GM12878 (cell line): ENCODE results near the gene PAIP2. TPM values are rescaled to one million over a fixed set of nuclear protein-coding genes. Genes with fewer than 3 reads are reported as not detected.

Experiments
- ATAC-seq: fragments of 200-7000 bp; cut with Tn5 transposase; 3 replicates; pipeline ENCODE4 v1.9.1; 2020; ENCODE audit warnings: mild to moderate bottlenecking, moderate library complexity
- BruUV-seq: library from RNA; stranded (reverse); fragments of 400-500 nt; replicated peaks from 2 replicates; lab custom pipeline; 2021; lab: Mats Ljungman, UMichigan
- CTCF ChIA-PET: fragments of 300-600 bp; sonication (Branson Sonifier 250); formaldehyde crosslinking; extraction: SDS; loops from one replicate; lab custom pipeline; 2021; ENCODE audit warnings: inconsistent platforms; lab: Yijun Ruan, JAX
- POLR2A ChIA-PET: fragments of 350-600 bp; formaldehyde crosslinking; extraction: SDS; loops from one replicate; lab custom pipeline; 2021; ENCODE audit warnings: inconsistent platforms; lab: Charles Lee
- RAD21 ChIA-PET: fragments of 300-600 bp; sonication (Branson Sonifier 250); formaldehyde crosslinking; loops from one replicate; lab custom pipeline; 2023; ENCODE audit warnings: antibody characterized with exemption; ENCODE audit not compliant: unreplicated experiment; lab: Charles Lee
- SMC1A ChIA-PET: fragments of 300-600 bp; sonication (Branson Sonifier 250); formaldehyde crosslinking; loops from one replicate; lab custom pipeline; 2023; ENCODE audit not compliant: unreplicated experiment, uncharacterized antibody; lab: Charles Lee
- DNase-seq: peaks from one replicate; pipeline ENCODE4 v3.0.0-alpha.2; 2011; ENCODE audit warnings: low read depth, low spot score
- FAIRE-seq: peaks from 3 replicates; lab custom pipeline; 2011; peaks lifted over from hg19 to GRCh38; lab: Jason Lieb, UNC
- H2AFZ ChIP-seq: 2 replicates; pipeline ENCODE4 v1.6.0; 2011; ENCODE audit warnings: low read depth, low read length, control low read depth; ENCODE audit not compliant: control insufficient read depth
- H3K27ac ChIP-seq: 2 replicates; pipeline ENCODE4 v1.5.1; 2011; ENCODE audit warnings: control low read depth; ENCODE audit not compliant: control insufficient read depth, insufficient read depth
- H3K27me3 ChIP-seq, 2 experiments: replicated peaks in 1 of 2; 2 replicates each; pipeline versions ENCODE4 v1.6.0 to v1.6.1; 2011; ENCODE audit warnings: low read length in 1 of 2; ENCODE audit not compliant: control insufficient read depth in 2 of 2, insufficient read depth in 2 of 2
- H3K36me3 ChIP-seq, 2 experiments: 2 replicates each; pipeline ENCODE4 v1.5.1; 2011; ENCODE audit warnings: low read length in 1 of 2; ENCODE audit not compliant: control insufficient read depth in 2 of 2, insufficient read depth in 2 of 2
- H3K4me1 ChIP-seq: 2 replicates; pipeline ENCODE4 v1.6.1; 2011; ENCODE audit warnings: mild to moderate bottlenecking, low read length, moderate library complexity, mixed read lengths; ENCODE audit not compliant: control insufficient read depth, insufficient read depth
- H3K4me2 ChIP-seq: 2 replicates; pipeline ENCODE4 v1.6.0; 2011; ENCODE audit warnings: control low read depth; ENCODE audit not compliant: control insufficient read depth, insufficient read depth
- H3K4me3 ChIP-seq: fragments of 200-600 bp; sonication (generic); 2 replicates; pipeline ENCODE4 v1.5.1; 2016
- H3K79me2 ChIP-seq: 2 replicates; pipeline ENCODE4 v1.6.0; 2011; ENCODE audit warnings: low read length; ENCODE audit not compliant: control insufficient read depth, insufficient read depth
- H3K9ac ChIP-seq: 2 replicates; pipeline ENCODE4 v1.8.0; 2011; ENCODE audit warnings: low read length, control low read depth, mixed read lengths; ENCODE audit not compliant: control insufficient read depth, insufficient read depth
- H3K9me3 ChIP-seq: replicated peaks from 3 replicates; pipeline ENCODE4 v1.5.1; 2011; ENCODE audit warnings: mild to moderate bottlenecking, low read length; ENCODE audit not compliant: control insufficient read depth, insufficient read depth
- H4K20me1 ChIP-seq: 2 replicates; pipeline ENCODE4 v1.6.0; 2011; ENCODE audit not compliant: control insufficient read depth, insufficient read depth
- BHLHE40 ChIP-seq, 2 experiments: fragments of 450-650 bp in 1 of 2; IDR thresholded peaks; 2 replicates each; pipeline ENCODE4 v1.6.1; 2011 to 2017; ENCODE audit warnings: low read depth in 2 of 2, borderline replicate concordance in 1 of 2, improper control_type of control experiment in 1 of 2, low read length in 1 of 2, mild to moderate bottlenecking in 1 of 2
- CTCF ChIP-seq, 3 experiments: IDR thresholded peaks in 2 of 3; conservative IDR thresholded peaks in 1 of 3; 2 replicates each; pipeline ENCODE4 v1.5.1; 2011; ENCODE audit warnings: low read depth in 3 of 3, low read length in 3 of 3, mild to moderate bottlenecking in 3 of 3, control low read depth in 2 of 3, moderate library complexity in 2 of 3, inconsistent platforms in 1 of 3, mixed read lengths in 1 of 3; ENCODE audit not compliant: control insufficient read depth in 2 of 3, insufficient read depth in 1 of 3; ENCODE audit errors: extremely low read depth in 1 of 3
- DPF2 ChIP-seq: fragments of 450-650 bp; IDR thresholded peaks from 2 replicates; pipeline ENCODE4 v1.6.1; 2017; ENCODE audit warnings: mild to moderate bottlenecking
- GATAD2B ChIP-seq: fragments of 450-650 bp; conservative IDR thresholded peaks from 2 replicates; pipeline ENCODE4 v1.6.1; 2017; ENCODE audit warnings: low read depth, mild to moderate bottlenecking, moderate library complexity
- IKZF1 ChIP-seq: fragments of 450-650 bp; conservative IDR thresholded peaks from 2 replicates; pipeline ENCODE4 v1.6.1; 2017; ENCODE audit warnings: antibody characterized with exemption, mild to moderate bottlenecking
- IKZF2 ChIP-seq, 2 experiments: fragments of 450-650 bp; IDR thresholded peaks; 2 replicates each; pipeline ENCODE4 v1.6.1; 2017; ENCODE audit warnings: mild to moderate bottlenecking in 2 of 2, moderate library complexity in 2 of 2
- IRF4 ChIP-seq: IDR thresholded peaks from 2 replicates; pipeline ENCODE4 v1.6.1; 2011; ENCODE audit warnings: low read depth, low read length
- JUNB ChIP-seq: IDR thresholded peaks from 2 replicates; pipeline ENCODE4 v1.6.1; 2016; ENCODE audit warnings: antibody characterized with exemption, mild to moderate bottlenecking
- JUND ChIP-seq: IDR thresholded peaks from 2 replicates; pipeline ENCODE4 v1.6.1; 2012; ENCODE audit warnings: low read depth, mild to moderate bottlenecking, low read length, improper control_type of control experiment, moderate library complexity
- LARP7 ChIP-seq: fragments of 450-650 bp; IDR thresholded peaks from 2 replicates; pipeline ENCODE4 v1.6.1; 2017; ENCODE audit warnings: mild to moderate bottlenecking
- NBN ChIP-seq: fragments of 450-650 bp; IDR thresholded peaks from 2 replicates; pipeline ENCODE4 v1.6.1; 2016
- NFYB ChIP-seq: IDR thresholded peaks from 2 replicates; pipeline ENCODE4 v1.6.1; 2011; ENCODE audit warnings: low read depth, mild to moderate bottlenecking, low read length, improper control_type of control experiment, moderate library complexity; ENCODE audit not compliant: insufficient read depth
- NR2C1 ChIP-seq: fragments of 450-650 bp; IDR thresholded peaks from 2 replicates; pipeline ENCODE4 v1.6.1; 2017; ENCODE audit warnings: antibody characterized with exemption, mild to moderate bottlenecking, moderate library complexity
- NR2C2 ChIP-seq: IDR thresholded peaks from 2 replicates; pipeline ENCODE4 v1.6.1; 2011; ENCODE audit warnings: borderline replicate concordance, low read depth; ENCODE audit not compliant: control insufficient read depth, insufficient read length
- NR2F1 ChIP-seq: fragments of 450-650 bp; conservative IDR thresholded peaks from 2 replicates; pipeline ENCODE4 v1.6.1; 2017; ENCODE audit warnings: mild to moderate bottlenecking
- PKNOX1 ChIP-seq: fragments of 450-650 bp; IDR thresholded peaks from 2 replicates; pipeline ENCODE4 v1.6.1; 2016; ENCODE audit warnings: mild to moderate bottlenecking
- POLR2AphosphoS2 ChIP-seq: IDR thresholded peaks from 2 replicates; pipeline ENCODE4 v1.6.1; 2011; ENCODE audit warnings: low read depth, mild to moderate bottlenecking, low read length, improper control_type of control experiment, moderate library complexity
- SMC3 ChIP-seq: IDR thresholded peaks from 2 replicates; pipeline ENCODE4 v1.6.1; 2011; ENCODE audit warnings: low read length, improper control_type of control experiment, borderline replicate concordance
- TAF1 ChIP-seq: IDR thresholded peaks from 2 replicates; pipeline ENCODE4 v1.6.1; 2011; ENCODE audit warnings: mild to moderate bottlenecking, low read depth, low read length, borderline replicate concordance
- TCF12 ChIP-seq: IDR thresholded peaks from 2 replicates; pipeline ENCODE4 v1.6.1; 2011; ENCODE audit warnings: low read depth, mild to moderate bottlenecking, low read length
- TCF3 ChIP-seq: IDR thresholded peaks from 2 replicates; pipeline ENCODE4 v1.6.1; 2012; ENCODE audit warnings: low read depth, mild to moderate bottlenecking, low read length, borderline replicate concordance; ENCODE audit not compliant: insufficient read depth
- WGBS: methylation state at CpG from one replicate; pipeline ENCODE4 v1.1.6; 2016; ENCODE audit warnings: low lambda C conversion rate; ENCODE audit not compliant: insufficient replicate concordance, insufficient coverage; ENCODE audit errors: missing lambda C conversion rate; 5-methylcytosine and 5-hydroxymethylcytosine counted together
- in situ Hi-C: fragments of 300-500 bp; cut with MboI; formaldehyde crosslinking; loops from 9 replicates; pipeline ENCODE4 v1.14.3; 2018; ENCODE audit warnings: mixed read lengths
- intact Hi-C: fragments of 100-400 bp; cut with micrococcal nuclease; formaldehyde crosslinking; loops from one replicate; pipeline ENCODE4 v1.14.2; 2022; ENCODE audit not compliant: unreplicated experiment
- polyA plus RNA-seq, 11 experiments: library from polyadenylated mRNA; depleted of rRNA in 4 of 11; unstranded in 6 of 11; stranded (reverse) in 5 of 11; fragments of >200 nt; fragmentation: Nextera tagmentation in 4 of 11; fragmentation: Illumina TruSeq in 1 of 11; extraction: Ambion mirVana in 4 of 11; extraction: Trizol in 1 of 11; gene quantifications; 1 replicate in 1 of 11; 2 replicates in 10 of 11; pipeline versions ENCODE4 v1.2.1 to v1.2.3, GENCODE V29; 2011 to 2016; ENCODE audit warnings: inconsistent platforms in 2 of 11, missing spikeins in 2 of 11, low read depth in 1 of 11
- total RNA-seq, 4 experiments: library from RNA; depleted of rRNA in 3 of 4; stranded (reverse); fragments of >200 nt in 3 of 4; fragmentation: Illumina TruSeq in 1 of 4; extraction: Trizol in 1 of 4; gene quantifications; 2 replicates each; pipeline versions ENCODE4 v1.2.1 to v1.2.3, GENCODE V29; 2013 to 2021

Gene PAIP2
- total and polyA plus RNA-seq, 10 of the 15 experiments (the other 5 are each of a cell fraction or from before 2014, with no cell fraction given): 49.9 to 154 (median 102) TPM

GRCh38 chr5:139395844-139396640, 54.4 kb downstream of the PAIP2 start:
- no peaks in the 10 kb centered on the region for H4K20me1 ChIP-seq
- ATAC-seq: peak; percentile 14
- 0 out of 2 replicates have a peak, but pooled peaks have one; percentile 35 for TF ChIP-seq GATAD2B
- no peak for TF ChIP-seq NR2C1
- no peak for TF ChIP-seq TAF1
- TF ChIP-seq IRF4: 0 out of 2 replicates have a peak, but pooled peaks have one; percentile 58
- TF ChIP-seq IKZF2 (IDR thresholded peaks at IDR 0.05): peak in 1 of 2 experiments; percentile 11; a peak in 2 of 4 replicates
- no peak for TF ChIP-seq SMC3
- peak; percentile 41; the same call in 1 of the 2 replicates for TF ChIP-seq DPF2
- peak; percentile 52; the same call in 1 of the 2 replicates for TF ChIP-seq JUND
- TF ChIP-seq NBN: 0 out of 2 replicates have a peak, but pooled peaks have one; percentile 47
- no peak for TF ChIP-seq PKNOX1
- TF ChIP-seq POLR2AphosphoS2: 0 out of 2 replicates have a peak, but pooled peaks have one; percentile 5
- TF ChIP-seq BHLHE40 (IDR thresholded peaks at IDR 0.05; ENCODE audit: borderline replicate concordance in 1 of 2, low read depth in 2 of 2, low read length in 1 of 2): peak in 1 of 2 experiments; percentile 15; a peak in 1 of 4 replicates
- TF ChIP-seq NFYB: no peak
- TF ChIP-seq JUNB: peak; percentile 27; the same call in 1 of the 2 replicates
- TF ChIP-seq TCF12: peak; percentile 91
- peak; percentile 80; the same call in 1 of the 2 replicates for TF ChIP-seq TCF3
- TF ChIP-seq NR2C2: no peak
- peak in 2 of 3 experiments; percentile 18 to 20; a peak in 1 of 6 replicates for TF ChIP-seq CTCF (IDR thresholded peaks at IDR 0.05 in 2 of 3, conservative IDR thresholded peaks at IDR 0.05 in 1 of 3; ENCODE audit: control insufficient read depth in 2 of 3, extremely low read depth in 1 of 3, insufficient read depth in 1 of 3, low read depth in 3 of 3, low read length in 3 of 3)
- TF ChIP-seq IKZF1: 0 out of 2 replicates have a peak, but pooled peaks have one; percentile 54
- TF ChIP-seq NR2F1: peak; percentile 60; the same call in 1 of the 2 replicates
- no peak for TF ChIP-seq LARP7
- peaks cover 50% of the 10 kb centered on the region for H3K79me2 ChIP-seq
- no peak for FAIRE-seq
- H3K4me3 ChIP-seq: peak overlapping the region; percentile 30; the same call in 1 of the 2 replicates
- H3K4me1 ChIP-seq: peaks cover 45% of the 10 kb centered on the region
- no TSS peak for BruUV-seq
- DNase-seq: no peak
- H3K27me3 ChIP-seq: no peaks in the 10 kb centered on the region
- ChIA-PET POLR2A (interaction anchor here (0.7 to 1.4 kb wide), 7 partner anchors 9 to 120 kb away, joined by 3 to 5 read pairs (median 3); no protein-coding TSS in a partner anchor), RAD21 (interaction anchor here (0.6 to 2.2 kb wide), 7 partner anchors 18 to 145 kb away, joined by 3 to 14 read pairs (median 4); no protein-coding TSS in a partner anchor), SMC1A (interaction anchor here (0.5 to 3.9 kb wide), 10 partner anchors 10 to 252 kb away, joined by 3 to 15 read pairs (median 3); no protein-coding TSS in a partner anchor), CTCF (interaction anchor here (0.7 to 1.9 kb wide), 10 partner anchors 8 to 236 kb away, joined by 3 to 10 read pairs (median 3); partner anchors contain the start of gene SPATA24)
- peak overlapping the region; percentile 38 for H3K27ac ChIP-seq
- intact Hi-C loops: no loop called here
- H3K9ac ChIP-seq: no peak overlapping the region; the same call in 1 of the 2 replicates
- in situ Hi-C loops: no loop called here
- H3K9me3 ChIP-seq: no peaks in the 10 kb centered on the region; the same call in 2 of the 3 replicates
- WGBS: 47% methylated on average over 8 of the region's 8 CpGs
- H3K36me3 ChIP-seq: peaks cover 0 to 7% of the 10 kb centered on the region in 2 experiments; a peak in 1 of 4 replicates
- peak overlapping the region; percentile 73 for H3K4me2 ChIP-seq
- no peak overlapping the region for H2AFZ ChIP-seq
